Mesothelial cell of epicardium (in vitro differentiated cells): ENCODE data around the gene KRTAP19-4. TPM values are rescaled to one million over a fixed set of nuclear protein-coding genes. Genes with fewer than 3 reads are reported as not detected.

Experiments used
- DNase-seq, 2 experiments: peaks; one replicate each; pipeline ENCODE4 v3.0.0; 2021; ENCODE audit warnings: low spot score in 2 of 2; ENCODE audit not compliant: unreplicated experiment in 2 of 2
- H3K27ac Mint-ChIP-seq: 2 replicates; pipeline ENCODE4 v1.8.0; 2021; ENCODE audit warnings: mixed read lengths
- H3K27me3 Mint-ChIP-seq: 2 replicates; pipeline ENCODE4 v1.8.0; 2021; ENCODE audit warnings: low read depth, mixed read lengths
- H3K36me3 Mint-ChIP-seq: 2 replicates; pipeline ENCODE4 v1.8.0; 2021; ENCODE audit warnings: mixed read lengths
- H3K4me1 Mint-ChIP-seq: 2 replicates; pipeline ENCODE4 v1.8.0; 2021; ENCODE audit warnings: mixed read lengths
- H3K4me3 Mint-ChIP-seq: 2 replicates; pipeline ENCODE4 v1.8.0; 2021; ENCODE audit warnings: mild to moderate bottlenecking, moderate library complexity, mixed read lengths
- H3K9me3 Mint-ChIP-seq: 2 replicates; pipeline ENCODE4 v1.8.0; 2021; ENCODE audit warnings: mixed read lengths
- CTCF ChIP-seq: fragments of 200-600 bp; sonication (generic); IDR thresholded peaks from one replicate; pipeline ENCODE4 v1.5.0; 2021; ENCODE audit warnings: antibody characterized with exemption; ENCODE audit not compliant: unreplicated experiment
- total RNA-seq: library from RNA; stranded (reverse); gene quantifications from 3 replicates; pipeline ENCODE4 v1.2.1, GENCODE V29; 2021

Gene KRTAP19-4
- total RNA-seq, 1 donor from 2014 or later: not detected

GRCh38 chr21:30448514-30448913, 48.5 kb downstream of the KRTAP19-4 start:
- Mint-ChIP-seq H3K9me3 (no peaks in the 10 kb centered on the region), H3K27ac (no peak overlapping the region), H3K27me3 (peaks cover 4% of the 10 kb centered on the region), H3K4me1 (no peaks in the 10 kb centered on the region), H3K36me3 (no peaks in the 10 kb centered on the region), H3K4me3 (no peak overlapping the region)
- DNase-seq: no peak
- no peak for TF ChIP-seq CTCF

- H3K27me3 Mint-ChIP-seq: peaks cover 4% of the 10 kb centered on the region
- H3K4me3 Mint-ChIP-seq: no peak overlapping the region
- TF ChIP-seq CTCF: no peak
- H3K27ac Mint-ChIP-seq: no peak overlapping the region
- no peak for DNase-seq
- no peaks in the 10 kb centered on the region for H3K4me1 Mint-ChIP-seq
- H3K36me3 Mint-ChIP-seq: no peaks in the 10 kb centered on the region
- no peaks in the 10 kb centered on the region for H3K9me3 Mint-ChIP-seq
Observed at GRCh38 chr21:30447056-30447455, 49.9 kb downstream of the KRTAP19-4 start.

Other genes with a start within 250 kb of the KRTAP19-4 start
- not detected in 3 replicates for gene KRTAP24-1, start 214.2 kb downstream of the KRTAP19-4 start, total RNA-seq
- gene KRTAP25-1, start 207.7 kb downstream of the KRTAP19-4 start, total RNA-seq: not detected in 3 replicates
- gene KRTAP26-1, start 176.8 kb downstream of the KRTAP19-4 start, total RNA-seq: not detected in 3 replicates
- gene KRTAP27-1, start 159.5 kb downstream of the KRTAP19-4 start, total RNA-seq: not detected in 3 replicates
- not detected in 3 replicates for gene KRTAP23-1, start 148.6 kb downstream of the KRTAP19-4 start, total RNA-seq
- gene KRTAP13-2, start 124.9 kb downstream of the KRTAP19-4 start, total RNA-seq: not detected in 3 replicates
- not detected in 3 replicates for gene KRTAP13-1, start 101.1 kb downstream of the KRTAP19-4 start, total RNA-seq
- not detected in 3 replicates for gene KRTAP13-3, start 71.2 kb downstream of the KRTAP19-4 start, total RNA-seq
- gene KRTAP13-4, start 66.9 kb downstream of the KRTAP19-4 start, total RNA-seq: not detected in 3 replicates
- gene KRTAP15-1, start 56.9 kb downstream of the KRTAP19-4 start, total RNA-seq: not detected in 3 replicates
- gene KRTAP19-1, start 16.8 kb downstream of the KRTAP19-4 start, total RNA-seq: not detected in 3 replicates
- gene KRTAP19-2, start 9.7 kb downstream of the KRTAP19-4 start, total RNA-seq: not detected in 3 replicates
- not detected in 3 replicates for gene KRTAP19-3, start 5.2 kb downstream of the KRTAP19-4 start, total RNA-seq
- gene KRTAP19-5, start 5.0 kb upstream of the KRTAP19-4 start, total RNA-seq: not detected in 3 replicates
- gene KRTAP19-6, start 44.7 kb upstream of the KRTAP19-4 start, total RNA-seq: not detected in 3 replicates
- gene KRTAP19-7, start 64.1 kb upstream of the KRTAP19-4 start, total RNA-seq: not detected in 3 replicates
- not detected in 3 replicates for gene KRTAP22-2, start 93.2 kb upstream of the KRTAP19-4 start, total RNA-seq
- not detected in 3 replicates for gene KRTAP6-3, start 95.3 kb upstream of the KRTAP19-4 start, total RNA-seq
- gene KRTAP6-2, start 101.7 kb upstream of the KRTAP19-4 start, total RNA-seq: not detected in 3 replicates
- not detected in 3 replicates for gene KRTAP22-1, start 103.9 kb upstream of the KRTAP19-4 start, total RNA-seq
- not detected in 3 replicates for gene KRTAP6-1, start 116.8 kb upstream of the KRTAP19-4 start, total RNA-seq
- gene KRTAP20-1, start 119.3 kb upstream of the KRTAP19-4 start, total RNA-seq: not detected in 3 replicates
- not detected in 3 replicates for gene KRTAP20-4, start 123.5 kb upstream of the KRTAP19-4 start, total RNA-seq
- gene KRTAP20-2, start 138.0 kb upstream of the KRTAP19-4 start, total RNA-seq: not detected in 3 replicates
- not detected in 3 replicates for gene KRTAP20-3, start 145.7 kb upstream of the KRTAP19-4 start, total RNA-seq
- not detected in 3 replicates for gene KRTAP21-3, start 221.6 kb upstream of the KRTAP19-4 start, total RNA-seq